Measurements from ENCODE around the gene TLK1. TPM values are rescaled to one million over a fixed set of nuclear protein-coding genes. Genes with fewer than 3 reads are reported as not detected.

The TLK1 gene
- polyA plus RNA-seq, 1 experiment, result 28.3 TPM

DNA sequence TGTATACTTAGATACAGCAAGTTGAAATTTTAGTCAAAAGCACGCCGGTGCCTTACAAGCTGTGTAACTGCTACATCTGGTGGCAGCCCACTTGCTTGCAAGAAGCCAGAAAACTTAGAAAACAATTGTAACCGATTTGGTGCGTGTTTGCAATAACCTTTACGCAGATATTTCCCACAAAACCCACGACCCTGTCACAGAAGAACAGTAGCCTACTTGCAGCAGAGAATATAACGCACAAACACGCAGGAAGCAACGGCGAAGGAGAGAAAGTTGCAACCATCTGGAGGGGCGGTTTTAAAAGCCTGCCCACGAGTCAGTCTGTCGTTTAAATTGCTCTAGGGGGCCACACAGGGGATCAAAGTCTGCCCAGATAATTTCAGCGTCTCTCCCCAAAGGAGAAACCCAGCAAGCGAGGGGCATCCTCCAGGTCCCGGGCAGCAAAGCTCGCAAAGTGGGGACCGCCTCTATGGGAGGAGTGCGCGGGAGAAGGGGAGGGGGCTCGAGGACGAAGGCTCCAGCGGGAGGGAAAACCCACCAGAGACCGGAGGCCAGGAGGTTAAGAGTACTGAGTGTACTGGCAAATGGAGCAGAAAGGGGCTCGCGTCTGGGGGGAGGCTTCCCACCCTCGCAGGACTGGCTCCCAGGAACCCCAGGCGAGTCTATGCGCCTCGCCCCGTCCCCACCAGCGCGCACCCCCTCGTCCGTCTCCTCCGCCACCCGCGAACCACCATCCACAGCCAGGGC, 1.1 kb downstream of the TLK1 start:
- peak; percentile 29 for DNase-seq (ENCODE audit: low read depth, low spot score)
- peak; percentile 64 for TF ChIP-seq CTCF (IDR thresholded peaks at IDR 0.05; ENCODE audit: low read depth, low read length)
- Histone ChIP-seq H3K27me3 (ENCODE audit: control insufficient read depth, insufficient read depth, low read length) (no peaks in the 10 kb centered on the region), H3K4me3 (ENCODE audit: low read depth, low read length) (peak overlapping the region; percentile 82), H3K27ac (ENCODE audit: low read depth, low read length) (peak overlapping the region; percentile 88), H3K9me3 (ENCODE audit: control insufficient read depth, insufficient read depth, low read length) (no peaks in the 10 kb centered on the region)
- ChIA-PET CTCF (interaction anchor here (0.7 to 1.7 kb wide), 9 partner anchors 10 to 275 kb away, joined by 3 to 10 read pairs (median 4); partner anchors contain the start of genes DCAF17 and METTL8), POLR2A (interaction anchor here (0.7 to 1.1 kb wide), 5 partner anchors 21 to 257 kb away, joined by 3 to 9 read pairs (median 5); no protein-coding TSS in a partner anchor)

DNA sequence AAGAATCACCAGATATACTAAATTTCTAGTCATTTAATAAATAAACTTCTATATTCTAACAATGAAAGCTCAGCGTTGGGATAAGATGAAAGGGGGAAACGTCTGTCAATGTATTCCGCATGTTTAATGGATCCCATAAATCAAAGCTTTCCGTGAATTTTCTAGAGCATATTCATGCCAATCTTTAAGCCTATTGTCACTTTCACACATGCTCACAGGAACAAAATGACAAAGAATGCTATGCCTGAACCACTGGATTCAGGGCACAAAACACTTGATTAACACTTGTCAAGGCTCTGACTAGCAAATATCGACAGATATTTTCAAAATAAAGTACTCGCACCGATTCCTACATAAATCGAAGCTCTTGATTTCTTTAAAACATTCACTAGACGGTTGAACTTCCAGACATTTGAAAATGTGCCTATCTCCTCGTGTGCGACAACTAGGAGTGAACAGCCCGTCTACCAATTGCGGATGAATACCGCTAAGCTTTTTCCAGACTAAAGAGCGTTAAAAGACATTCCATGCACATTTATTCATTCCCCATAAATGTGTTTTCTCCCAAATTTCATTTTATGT, 1.8 kb downstream of the TLK1 start:
- Histone ChIP-seq H3K9me3 (ENCODE audit: control insufficient read depth, insufficient read depth, low read length) (no peaks in the 10 kb centered on the region), H3K27ac (ENCODE audit: low read depth, low read length) (peak overlapping the region; percentile 88), H3K4me3 (ENCODE audit: low read depth, low read length) (peak overlapping the region; percentile 82), H3K27me3 (ENCODE audit: control insufficient read depth, insufficient read depth, low read length) (no peaks in the 10 kb centered on the region)
- no peak for TF ChIP-seq CTCF (IDR thresholded peaks at IDR 0.05; ENCODE audit: low read depth, low read length)
- ChIA-PET POLR2A (interaction anchor here (1.0 to 1.1 kb wide), 2 partner anchors 20 to 238 kb away, joined by 3 to 5 read pairs; no protein-coding TSS in a partner anchor), CTCF (interaction anchor here (0.9 to 1.7 kb wide), 8 partner anchors 9 to 275 kb away, joined by 3 to 10 read pairs (median 4); partner anchors contain the start of genes DCAF17 and METTL8)
- no peak for DNase-seq (ENCODE audit: low read depth, low spot score)

GRCh38 chr2:171158036-171158789, 2.5 kb downstream of the TLK1 start:
- no peak for TF ChIP-seq CTCF (IDR thresholded peaks at IDR 0.05; ENCODE audit: low read depth, low read length)
- H3K4me3 ChIP-seq (ENCODE audit: low read depth, low read length), result peak overlapping the region; percentile 82
- H3K9me3 ChIP-seq (ENCODE audit: control insufficient read depth, insufficient read depth, low read length), result no peaks in the 10 kb centered on the region
- no peaks in the 10 kb centered on the region for H3K27me3 ChIP-seq (ENCODE audit: control insufficient read depth, insufficient read depth, low read length)
- POLR2A ChIA-PET, result no interaction called here
- no peak for DNase-seq (ENCODE audit: low read depth, low spot score)
- H3K27ac ChIP-seq (ENCODE audit: low read depth, low read length), result no peak overlapping the region
- CTCF ChIA-PET, result interaction anchor here (0.9 to 1.7 kb wide), 10 partner anchors 8 to 276 kb away, joined by 3 to 10 read pairs (median 4); partner anchors contain the start of genes DCAF17 and METTL8

GRCh38 chr2:171157109-171157500, 3.6 kb downstream of the TLK1 start:
- Histone ChIP-seq H3K27ac (ENCODE audit: low read depth, low read length) (no peak overlapping the region), H3K4me3 (ENCODE audit: low read depth, low read length) (no peak overlapping the region), H3K9me3 (ENCODE audit: control insufficient read depth, insufficient read depth, low read length) (no peaks in the 10 kb centered on the region), H3K27me3 (ENCODE audit: control insufficient read depth, insufficient read depth, low read length) (no peaks in the 10 kb centered on the region)
- ChIA-PET POLR2A (interaction anchor here (0.6 kb wide), 2 partner anchors 25 to 115 kb away, joined by 3 to 4 read pairs; no protein-coding TSS in a partner anchor), CTCF (interaction anchor here (1.0 to 1.5 kb wide), 4 partner anchors 14 to 259 kb away, joined by 3 to 10 read pairs (median 4); no protein-coding TSS in a partner anchor)
- DNase-seq (ENCODE audit: low read depth, low spot score), result no peak
- no peak for TF ChIP-seq CTCF (IDR thresholded peaks at IDR 0.05; ENCODE audit: low read depth, low read length)

Data from AG04450 (cell line).